Left kidney (tissue), 8 donors: ENCODE results near the gene KRT23. TPM values are rescaled to one million over a fixed set of nuclear protein-coding genes. Genes with fewer than 3 reads are reported as not detected.

ENCODE experiments used
- DNase-seq: peaks from one replicate; pipeline ENCODE4 v3.0.0-alpha.2; 2013
- long read RNA-seq, 8 donors: transcript quantifications; one replicate each; lab custom pipeline, GENCODE V29; 2026
- polyA plus RNA-seq: library from polyadenylated mRNA; unstranded; fragments of 120-200 nt; gene quantifications from one replicate; pipeline ENCODE4 v1.2.1, GENCODE V29; 2013; ENCODE audit not compliant: insufficient read length

Gene KRT23, protein sequence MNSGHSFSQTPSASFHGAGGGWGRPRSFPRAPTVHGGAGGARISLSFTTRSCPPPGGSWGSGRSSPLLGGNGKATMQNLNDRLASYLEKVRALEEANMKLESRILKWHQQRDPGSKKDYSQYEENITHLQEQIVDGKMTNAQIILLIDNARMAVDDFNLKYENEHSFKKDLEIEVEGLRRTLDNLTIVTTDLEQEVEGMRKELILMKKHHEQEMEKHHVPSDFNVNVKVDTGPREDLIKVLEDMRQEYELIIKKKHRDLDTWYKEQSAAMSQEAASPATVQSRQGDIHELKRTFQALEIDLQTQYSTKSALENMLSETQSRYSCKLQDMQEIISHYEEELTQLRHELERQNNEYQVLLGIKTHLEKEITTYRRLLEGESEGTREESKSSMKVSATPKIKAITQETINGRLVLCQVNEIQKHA
- polyA plus RNA-seq: 1.1 TPM
- long read RNA-seq, donor 1, partial matches to known transcripts: 0 of 1 reads
- long read RNA-seq, donor 1, other reads (novel, unspliced or antisense): 0 of 1 reads
- long read RNA-seq, donor 2: 0 reads
- long read RNA-seq, donor 3, partial matches to known transcripts: 0 of 18 reads
- long read RNA-seq, donor 3, other reads (novel, unspliced or antisense): 18 of 18 reads
- long read RNA-seq, donor 4: 0 reads
- long read RNA-seq, donor 5: 0 reads
- long read RNA-seq, donor 6: 0 reads
- long read RNA-seq, donor 7: 0 reads
- long read RNA-seq, donor 8: 0 reads

DNA sequence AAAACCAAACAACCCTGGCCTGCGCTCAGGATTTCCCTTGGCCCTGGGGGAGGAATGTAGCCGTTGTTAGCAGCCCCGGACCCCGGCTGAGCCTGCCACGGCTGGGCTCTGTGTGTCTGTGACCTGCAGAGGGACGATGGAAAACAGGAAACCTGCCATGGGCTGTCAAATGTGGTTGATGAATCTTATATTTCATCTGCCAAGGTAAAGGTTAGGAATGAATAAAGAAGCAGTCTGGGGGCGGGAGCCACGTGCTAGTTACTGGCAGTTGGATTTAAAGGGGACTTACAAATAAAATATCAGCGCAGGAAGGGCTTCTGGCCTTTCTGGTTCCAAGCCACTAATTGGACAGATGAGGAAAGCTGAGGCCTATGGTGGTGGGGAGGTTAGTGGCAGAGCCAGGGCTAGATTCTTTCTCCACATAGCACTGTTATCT, at the start of gene KRT23:
Gene KRT23, minus strand, starts transcription at position 263 of the 436 bp plus-strand sequence. CDS start 1,043 bp downstream, outside the sequence.
- DNase-seq: no peak

DNA sequence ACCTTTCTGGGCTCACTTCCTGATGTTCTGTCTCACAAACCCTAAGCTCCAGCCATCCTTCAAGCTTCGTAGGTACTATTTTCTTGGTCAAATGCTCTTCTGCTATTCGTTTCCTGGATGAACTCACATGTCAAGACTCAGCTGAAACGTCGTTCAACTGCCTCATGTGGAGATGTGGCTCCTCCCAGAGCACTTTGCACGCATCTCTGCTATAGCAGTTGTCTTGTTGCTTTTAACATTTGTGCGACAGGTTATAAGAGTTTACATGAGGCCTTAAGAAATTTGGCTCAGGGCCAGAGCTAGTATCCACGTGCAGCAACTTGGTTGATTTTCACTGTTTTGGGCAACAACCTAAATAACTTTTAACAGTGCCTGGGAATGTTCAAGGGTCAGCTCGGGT, 49.5 kb upstream of the KRT23 start:
- no peak for DNase-seq

DNA sequence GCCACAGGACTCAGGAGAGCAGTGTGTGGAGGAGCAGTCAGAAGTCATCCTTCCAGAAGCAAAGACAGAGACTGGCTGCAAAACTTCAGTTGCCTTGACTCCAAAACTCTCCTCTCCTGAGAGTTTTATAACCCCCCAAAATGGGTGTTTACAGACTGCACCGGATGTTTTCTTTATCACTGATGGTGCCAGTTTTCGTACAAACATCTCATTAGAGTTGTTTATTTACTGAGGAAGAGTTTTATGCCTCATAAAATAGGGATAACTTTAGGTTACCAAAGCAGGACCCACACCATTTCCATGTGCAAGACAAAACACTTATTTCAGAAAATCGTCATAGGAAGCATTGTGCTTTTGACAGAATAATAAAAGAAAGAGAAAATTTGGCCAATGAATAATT, 46.8 kb upstream of the KRT23 start, which contains the start of gene KRT40:
Gene KRT40, minus strand, starts transcription at position 101 of the 400 bp plus-strand sequence. Its CDS starts 53 bp downstream, at position 48.
- no peak for DNase-seq

DNA sequence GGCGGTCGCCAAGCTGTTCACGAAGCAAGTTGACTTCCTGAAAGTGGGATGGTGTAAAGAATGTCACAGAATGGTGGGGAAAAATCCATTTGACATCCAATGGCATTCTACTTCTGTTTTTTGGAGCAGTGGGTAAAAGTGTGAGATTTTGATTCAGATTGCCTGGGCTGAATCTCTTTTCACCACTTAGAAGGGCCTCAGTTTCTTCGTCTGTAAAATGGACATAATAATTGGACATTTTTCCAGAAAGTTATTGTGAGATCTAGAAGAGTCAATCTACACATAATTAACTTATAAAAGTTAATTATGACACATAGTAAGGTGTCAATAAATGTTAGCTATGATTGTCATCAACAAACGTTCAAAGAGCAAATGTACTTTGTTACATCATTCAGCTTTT, 43.7 kb upstream of the KRT23 start:
- DNase-seq: no peak

DNA sequence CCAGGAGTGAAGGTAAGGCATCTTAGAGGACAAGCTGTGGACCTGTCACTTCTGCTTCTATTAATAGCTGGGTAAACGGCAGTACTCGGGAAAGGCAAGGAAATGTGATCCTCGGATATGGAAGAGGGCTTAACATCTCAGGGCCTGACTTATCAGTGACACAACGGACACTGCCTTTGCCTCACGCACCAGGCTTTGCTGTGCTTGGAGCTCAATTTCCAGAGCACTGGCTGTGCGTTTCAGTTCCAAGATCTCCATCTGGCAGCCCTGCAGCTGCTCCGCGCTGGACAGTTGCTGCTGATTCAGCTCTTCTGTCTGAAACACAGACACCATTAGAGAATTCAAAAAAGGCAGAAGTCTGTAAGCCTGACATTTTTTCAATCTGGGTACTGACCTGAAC, 43.1 kb upstream of the KRT23 start:
- DNase-seq: no peak

DNA sequence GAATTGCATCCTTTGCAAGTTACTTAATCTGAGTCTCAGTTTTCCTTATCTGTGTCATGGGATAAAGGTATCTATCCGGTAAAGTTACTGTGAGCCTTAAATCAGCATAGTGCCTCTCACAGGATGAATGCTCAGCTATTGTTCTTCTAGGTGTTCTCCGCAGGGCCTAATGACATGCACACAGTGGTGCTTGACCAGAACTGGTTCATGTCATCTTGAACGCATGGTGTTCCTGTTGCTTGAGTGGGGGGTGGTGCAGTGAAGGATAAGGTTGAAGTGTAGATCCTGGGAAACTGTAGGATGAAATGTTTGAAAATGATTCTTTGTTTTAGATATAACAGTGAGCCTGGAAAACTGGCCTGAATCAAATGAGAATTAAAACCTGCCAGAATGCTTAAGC, 42.7 kb upstream of the KRT23 start:
- no peak for DNase-seq

DNA sequence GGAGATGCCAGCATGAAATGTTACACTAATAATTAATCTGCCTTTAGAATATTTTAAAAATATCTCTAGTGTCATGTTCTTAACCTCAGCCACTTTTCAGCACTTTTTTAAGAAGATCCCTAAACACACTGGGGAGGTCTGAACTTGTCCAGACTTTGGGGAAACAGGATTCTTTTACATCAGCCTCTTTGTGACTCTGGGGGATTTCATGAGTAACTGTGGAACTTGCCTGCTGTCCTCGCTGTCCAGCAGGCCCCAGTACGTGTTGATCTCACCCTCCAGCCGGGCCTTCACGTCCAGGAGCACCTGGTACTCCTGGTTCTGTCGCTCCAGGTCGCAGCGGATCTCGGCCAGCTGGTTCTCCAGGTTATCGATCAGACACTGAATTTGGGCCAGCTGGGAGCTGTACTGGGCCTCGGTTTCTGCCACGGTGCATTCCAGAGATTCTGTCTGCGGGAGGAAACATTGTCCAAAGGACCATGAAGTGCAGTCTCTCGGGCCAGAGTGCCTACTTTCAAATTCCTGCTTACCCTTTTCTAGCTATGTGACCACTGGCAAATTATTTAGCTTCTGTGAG, 41.2 kb upstream of the KRT23 start:
- no peak for DNase-seq

DNA sequence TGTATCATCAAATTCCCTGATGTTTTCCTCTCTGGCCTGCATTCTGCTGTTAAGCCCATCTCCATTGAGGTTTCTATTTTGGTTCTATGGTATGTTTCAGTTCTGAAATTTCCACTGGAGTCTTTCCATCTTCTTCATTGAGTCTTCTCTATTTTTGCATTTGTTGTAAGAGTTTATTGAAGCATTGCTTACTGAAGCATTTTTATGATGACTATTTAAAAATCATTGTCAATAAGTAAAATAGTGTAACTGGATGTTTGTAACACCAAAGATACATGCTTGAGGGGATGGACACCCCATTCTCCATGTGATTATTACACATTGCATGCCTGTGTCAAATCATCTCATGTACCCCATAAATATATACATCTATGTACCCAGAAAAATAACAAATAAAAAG, 38.1 kb upstream of the KRT23 start:
- no peak for DNase-seq

DNA sequence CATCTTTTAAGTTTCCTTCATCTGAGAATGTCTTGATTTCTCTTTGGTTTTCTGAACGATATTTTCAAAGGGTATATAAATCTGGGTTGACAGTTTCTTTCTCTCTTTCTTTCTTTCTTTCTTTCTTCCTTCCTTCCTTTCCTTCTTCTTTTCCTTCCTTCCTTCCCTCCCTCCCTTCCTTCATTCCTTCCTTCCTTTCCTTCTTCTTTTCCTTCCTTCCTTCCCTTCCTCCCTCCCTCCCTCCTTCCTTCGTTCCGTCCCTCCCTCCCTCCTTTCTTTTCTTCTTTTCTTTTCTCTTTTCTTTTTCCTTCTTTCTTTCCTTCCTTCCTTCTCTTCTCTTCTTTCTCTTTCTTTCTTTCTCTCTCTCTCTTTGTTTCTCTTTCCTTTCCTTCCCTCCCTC, 36.9 kb upstream of the KRT23 start:
- DNase-seq: no peak

DNA sequence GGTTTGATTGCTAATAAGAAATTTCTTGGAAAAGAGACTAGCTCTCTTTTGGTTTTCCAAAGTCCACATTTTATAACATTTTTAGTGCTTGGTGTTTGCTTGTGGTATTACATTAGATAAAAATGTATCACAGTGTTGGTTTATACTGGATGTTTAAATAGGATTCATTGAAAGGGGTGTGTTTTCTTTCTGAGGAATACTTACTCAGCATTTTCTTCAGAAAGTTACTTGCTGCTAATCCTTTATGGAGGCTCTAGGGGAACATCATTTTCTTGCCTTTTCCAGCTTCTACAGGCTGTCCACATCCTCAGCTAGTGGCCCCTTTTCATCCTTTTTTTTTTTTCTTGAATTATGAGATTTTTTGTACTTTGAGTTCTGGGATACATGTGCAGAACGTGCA, 30.1 kb upstream of the KRT23 start:
- no peak for DNase-seq

DNA sequence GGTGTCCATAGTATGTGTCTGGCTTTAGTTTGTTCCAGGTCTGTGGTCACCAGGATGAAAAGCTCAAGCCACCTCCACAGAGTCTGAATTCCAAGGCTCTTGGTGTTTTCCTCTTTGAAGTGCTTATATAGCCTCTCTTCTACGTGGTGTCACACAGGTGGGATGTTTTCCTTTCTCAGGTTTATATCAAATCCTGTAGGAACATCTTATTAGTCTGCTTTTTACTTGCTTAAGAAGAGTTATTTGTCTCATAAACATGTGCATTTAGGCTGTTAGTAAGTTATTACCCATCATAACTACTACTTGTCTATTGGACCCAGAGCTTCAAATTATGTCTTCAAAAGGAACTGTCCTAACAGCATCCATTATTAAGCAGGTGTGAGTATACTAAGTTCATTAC, 29.4 kb upstream of the KRT23 start, which contains the start of gene KRT39:
Gene KRT39, minus strand, starts transcription at position 101 of the 400 bp plus-strand sequence. Its CDS starts 92 bp downstream, at position 9.
- no peak for DNase-seq

DNA sequence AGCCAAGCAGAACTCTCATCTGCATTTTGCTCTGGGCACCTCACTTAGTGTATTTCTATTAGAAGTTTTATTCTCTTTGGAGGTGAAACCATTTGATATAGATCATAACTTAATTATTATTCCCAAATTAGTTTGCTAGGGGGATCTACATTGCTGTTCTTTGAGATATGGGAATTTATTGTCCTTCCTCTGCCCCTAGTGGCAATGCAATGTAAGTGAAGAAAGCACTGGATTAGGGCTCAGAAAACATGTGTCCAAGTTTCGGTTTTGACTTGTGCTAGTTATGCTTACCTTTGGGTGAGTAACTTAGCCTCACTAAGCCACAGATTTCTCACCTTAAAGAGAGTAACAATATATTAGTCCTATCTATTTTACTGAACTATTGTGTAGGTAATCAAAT, 26.4 kb upstream of the KRT23 start:
- DNase-seq: no peak

DNA sequence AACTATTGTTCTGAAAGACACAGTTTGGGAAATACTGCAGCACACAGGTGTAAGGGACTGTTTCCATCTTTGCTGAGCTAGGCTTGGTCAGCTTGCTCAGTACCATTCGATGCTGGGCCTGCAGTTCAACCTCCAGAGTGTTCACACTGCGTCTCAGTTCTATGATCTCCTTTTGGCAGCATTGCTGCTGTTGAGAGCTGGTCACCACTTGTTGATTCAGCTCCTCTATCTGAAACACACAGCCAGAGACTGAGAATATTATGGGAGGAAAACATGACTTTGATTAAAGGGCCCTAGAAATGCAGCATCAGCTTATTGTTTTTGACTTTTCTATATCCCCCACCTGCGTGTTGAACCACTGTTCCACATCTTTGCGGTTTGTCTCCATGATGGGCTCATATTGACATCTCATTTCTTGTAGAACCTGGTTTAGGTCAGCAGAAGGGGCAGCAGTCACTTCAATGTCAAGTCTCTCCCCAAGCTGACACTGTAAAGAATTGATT, 24.7 kb upstream of the KRT23 start:
- DNase-seq: no peak

DNA sequence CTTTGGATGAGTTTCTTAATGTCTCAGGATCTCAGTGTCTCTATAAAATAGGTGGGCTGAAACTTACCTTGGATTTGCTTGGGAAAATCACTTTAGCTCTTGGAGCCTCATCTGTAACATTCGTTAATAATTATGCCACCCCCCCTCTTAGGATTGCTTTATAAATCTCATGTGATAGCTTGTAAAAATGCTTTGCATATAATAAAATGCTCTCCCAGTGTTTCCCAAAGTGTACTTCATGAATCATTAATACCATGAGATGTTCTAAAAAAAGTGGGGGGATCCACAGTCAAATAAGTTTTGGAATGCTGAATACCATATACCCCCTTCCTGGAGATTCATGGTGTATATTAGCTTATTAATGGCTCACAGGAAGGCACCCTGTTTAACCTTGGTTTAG, 24.1 kb upstream of the KRT23 start:
- no peak for DNase-seq

DNA sequence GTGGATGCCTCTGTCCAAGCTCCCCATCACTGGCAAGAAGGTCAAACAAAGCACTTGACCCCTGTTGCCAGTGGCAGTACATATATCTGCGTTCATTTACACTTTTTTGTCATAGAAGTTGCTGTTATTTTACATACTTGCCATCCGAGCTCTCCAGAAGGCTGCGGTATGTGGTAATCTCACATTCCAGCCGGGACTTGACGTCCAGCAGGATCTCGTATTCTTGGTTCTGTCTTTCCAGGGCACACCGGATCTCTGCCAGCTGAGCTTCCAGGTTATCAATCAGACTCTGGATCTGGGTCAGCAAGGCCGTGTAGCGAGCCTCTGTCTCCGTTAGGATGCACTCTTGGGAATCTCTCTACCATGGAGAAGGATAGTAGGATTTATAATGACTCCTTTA, 22.7 kb upstream of the KRT23 start:
- DNase-seq: no peak

DNA sequence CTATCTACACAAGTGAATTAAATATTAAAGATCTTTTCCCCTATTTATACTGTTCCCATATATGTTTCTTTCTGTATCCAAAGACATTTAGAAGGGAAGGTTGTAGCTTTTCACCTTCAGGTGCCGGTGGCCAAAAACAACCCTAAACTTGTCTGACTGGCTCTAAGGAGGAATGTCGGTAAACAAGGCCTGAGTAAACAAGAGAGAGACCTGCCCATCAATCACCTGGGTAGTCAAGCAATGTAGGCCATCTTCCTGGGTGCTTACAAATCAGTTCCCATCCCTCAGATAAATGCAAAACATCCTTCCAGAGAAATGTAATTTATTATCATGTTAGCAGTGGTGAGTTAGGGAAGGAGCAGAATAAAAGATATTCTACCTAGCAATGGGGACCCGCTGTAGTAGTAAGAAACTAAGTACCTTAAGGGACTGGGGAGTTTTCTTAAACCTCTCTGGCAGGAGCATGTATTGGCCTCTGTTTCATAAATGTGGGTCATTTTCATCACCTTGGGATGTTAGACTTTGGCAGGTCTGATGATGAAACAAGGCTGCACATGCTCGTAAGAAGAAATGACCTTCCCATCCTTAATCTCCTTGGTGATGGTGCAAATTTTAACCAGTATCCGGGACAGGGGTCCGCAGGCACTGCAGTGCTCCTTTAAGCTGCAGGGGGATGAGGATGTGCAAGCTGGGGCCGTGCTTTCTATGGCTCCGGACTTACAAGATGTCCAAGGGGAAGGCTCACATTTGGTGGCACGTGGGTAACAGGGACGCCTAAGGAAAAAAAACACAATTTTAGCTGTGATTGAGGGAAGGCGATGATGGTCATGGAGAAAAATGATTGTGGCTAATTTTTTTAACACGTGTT, 20.9 kb upstream of the KRT23 start:
- no peak for DNase-seq

DNA sequence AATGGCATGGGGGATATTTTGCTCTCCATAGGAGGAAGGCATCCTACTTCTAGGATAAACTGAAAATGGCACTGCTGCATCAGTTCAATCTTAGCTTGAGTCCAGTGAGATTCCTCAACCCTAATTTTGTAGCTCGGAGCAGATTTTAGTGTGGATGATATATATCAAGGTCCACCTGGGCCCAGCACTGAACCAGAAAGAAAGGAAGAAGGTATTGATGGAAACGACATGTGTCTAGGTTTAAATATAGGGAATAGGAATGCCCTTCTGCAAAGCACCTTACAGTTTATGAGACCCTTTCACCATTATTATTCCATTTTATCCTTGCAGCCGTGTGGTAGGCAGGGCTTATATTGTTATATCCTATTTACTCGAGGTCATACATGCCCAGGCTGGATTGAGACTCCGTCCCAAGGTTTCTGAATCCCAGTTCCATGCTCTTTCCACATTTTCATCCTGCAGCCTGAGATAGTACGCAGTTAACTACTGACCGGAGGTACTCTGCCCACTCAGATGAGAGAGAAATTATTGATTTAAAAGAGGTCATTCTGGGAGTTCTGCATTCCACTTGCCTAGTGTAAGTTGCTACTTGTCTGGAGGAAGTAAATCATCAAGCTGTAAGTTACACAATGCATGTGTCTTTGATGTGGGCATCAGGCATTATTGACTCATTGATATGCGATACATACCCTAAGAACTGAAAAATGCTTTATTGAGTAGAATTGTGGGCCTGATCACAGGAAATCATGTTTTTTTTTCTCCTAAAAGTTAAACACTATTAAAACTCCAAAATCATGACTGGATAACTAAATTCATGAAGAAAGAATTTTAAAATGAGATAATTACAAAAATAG, 19.2 kb upstream of the KRT23 start:
- no peak for DNase-seq

DNA sequence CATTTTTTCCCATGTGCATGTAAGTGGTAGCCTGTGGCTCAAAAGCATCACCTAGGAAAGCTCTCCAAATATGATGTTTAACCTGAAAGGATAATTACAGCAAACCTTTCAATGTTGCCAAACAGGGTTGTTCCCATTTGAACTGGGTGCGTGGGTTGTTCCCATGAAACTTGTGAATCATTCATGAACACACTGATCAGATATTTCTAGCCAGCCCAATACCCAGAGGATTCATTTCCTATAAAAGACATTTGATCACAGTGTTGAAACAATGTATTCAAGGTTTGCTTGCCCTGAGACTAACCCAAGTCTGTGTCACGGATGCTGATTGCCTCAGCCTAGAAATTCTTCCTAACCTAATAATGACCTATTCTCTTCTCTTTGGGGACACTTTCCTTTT, 16.4 kb upstream of the KRT23 start:
- DNase-seq: no peak

DNA sequence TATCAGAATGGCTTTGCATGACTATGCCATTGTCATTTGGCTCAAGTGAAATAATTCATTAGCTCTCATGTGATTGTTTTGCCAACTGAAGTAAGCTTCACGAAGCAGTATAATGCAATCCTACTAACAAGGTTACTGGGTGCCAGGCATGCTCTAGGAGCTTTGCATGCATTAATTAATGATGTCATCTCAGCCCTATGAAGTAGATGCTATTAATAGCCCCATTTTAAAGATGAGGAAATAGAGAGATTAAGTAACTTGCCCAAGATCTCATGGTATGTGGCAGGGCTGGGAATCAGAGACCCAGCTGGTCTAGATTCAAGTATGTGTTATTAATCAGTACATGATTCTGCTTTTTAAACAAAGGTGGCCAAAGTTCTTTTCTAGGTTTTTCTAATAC, 15.2 kb upstream of the KRT23 start:
- DNase-seq: no peak

DNA sequence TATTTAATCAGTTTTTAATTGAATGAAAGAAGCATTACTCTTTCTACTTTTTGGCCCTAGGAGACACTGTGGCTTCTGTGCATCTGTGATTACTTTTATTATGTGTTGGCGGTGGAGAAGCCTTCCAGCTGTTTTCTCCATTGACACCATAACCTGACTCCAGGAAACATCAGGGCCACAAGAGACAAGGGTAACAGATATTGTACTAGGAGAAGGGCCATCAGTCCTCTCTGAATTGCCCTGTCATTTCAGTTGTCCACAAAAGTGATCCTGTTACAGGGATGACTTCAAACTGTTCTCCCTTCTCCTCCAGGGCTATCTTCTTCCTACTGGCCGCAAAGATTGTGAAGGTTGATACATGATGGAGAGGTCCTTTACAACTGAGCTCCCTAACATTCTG, 14.7 kb upstream of the KRT23 start:
- DNase-seq: peak; percentile 33
